NCI-H446 (cell line): Measurements from ENCODE around the gene POU4F2.
A peak's percentile ranks its signal among the peaks of the same experiment; 100 is the strongest.

Experiments used
- DNase-seq, 2 experiments: peaks; one replicate each; lab custom pipeline; 2025; lab: John Stamatoyannopoulos, UW

POU4F2 gene

GRCh38 chr4:146638786-146639505, at the start of gene POU4F2:
Gene POU4F2 (plus strand): TSS chr4:146638893. CDS start chr4:146639141, 248 bp downstream.
- peak in 1 of 2 experiments; percentile 13 for DNase-seq

- no peak for DNase-seq
Measured at GRCh38 chr4:146590801-146591200, 47.9 kb upstream of the POU4F2 start.

- DNase-seq, result no peak
Measured at GRCh38 chr4:146592019-146592418, 46.7 kb upstream of the POU4F2 start.

- DNase-seq, result no peak
Measured at GRCh38 chr4:146632770-146633470, 5.8 kb upstream of the POU4F2 start.

GRCh38 chr4:146633471-146633800, 5.3 kb upstream of the POU4F2 start:
- no peak for DNase-seq

GRCh38 chr4:146634825-146635224, 3.9 kb upstream of the POU4F2 start:
- DNase-seq, result no peak

GRCh38 chr4:146637621-146638332, 916 bp upstream of the POU4F2 start:
- no peak for DNase-seq

GRCh38 chr4:146638333-146638785, 334 bp upstream of the POU4F2 start:
- no peak for DNase-seq

- DNase-seq, result no peak
Measured at GRCh38 chr4:146639506-146639932, 826 bp downstream of the POU4F2 start.

GRCh38 chr4:146640021-146640464, 1.4 kb downstream of the POU4F2 start:
- no peak for DNase-seq

GRCh38 chr4:146640465-146641061, 1.9 kb downstream of the POU4F2 start:
- no peak for DNase-seq

GRCh38 chr4:146641762-146642161, 3.1 kb downstream of the POU4F2 start:
- no peak for DNase-seq

- DNase-seq, result no peak
Measured at GRCh38 chr4:146643812-146644401, 5.2 kb downstream of the POU4F2 start.

- no peak for DNase-seq
Measured at GRCh38 chr4:146645921-146646320, 7.2 kb downstream of the POU4F2 start.

GRCh38 chr4:146646593-146647325, 8.1 kb downstream of the POU4F2 start:
- DNase-seq, result no peak

- DNase-seq, result no peak
Measured at GRCh38 chr4:146647615-146648460, 9.1 kb downstream of the POU4F2 start.

- no peak for DNase-seq
Measured at GRCh38 chr4:146648461-146648783, 9.7 kb downstream of the POU4F2 start.

GRCh38 chr4:146649232-146649631, 10.5 kb downstream of the POU4F2 start:
- DNase-seq, result no peak

GRCh38 chr4:146650034-146650433, 11.3 kb downstream of the POU4F2 start:
- no peak for DNase-seq
